ENCODE data around the gene OCIAD1. TPM values are rescaled to one million over a fixed set of nuclear protein-coding genes. Genes with fewer than 3 reads are reported as not detected.

Gene OCIAD1, protein sequence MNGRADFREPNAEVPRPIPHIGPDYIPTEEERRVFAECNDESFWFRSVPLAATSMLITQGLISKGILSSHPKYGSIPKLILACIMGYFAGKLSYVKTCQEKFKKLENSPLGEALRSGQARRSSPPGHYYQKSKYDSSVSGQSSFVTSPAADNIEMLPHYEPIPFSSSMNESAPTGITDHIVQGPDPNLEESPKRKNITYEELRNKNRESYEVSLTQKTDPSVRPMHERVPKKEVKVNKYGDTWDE
- 106 TPM for total RNA-seq (2013)
- polyA plus RNA-seq (100 to 1,000 TPM; 112 to 145 (median 139) TPM), polyA minus RNA-seq (15.2 and 22.8 TPM in 2 replicates), total RNA-seq (25.0 to 76.0 (median 56.1) reads per million in 11 experiments)

DNA sequence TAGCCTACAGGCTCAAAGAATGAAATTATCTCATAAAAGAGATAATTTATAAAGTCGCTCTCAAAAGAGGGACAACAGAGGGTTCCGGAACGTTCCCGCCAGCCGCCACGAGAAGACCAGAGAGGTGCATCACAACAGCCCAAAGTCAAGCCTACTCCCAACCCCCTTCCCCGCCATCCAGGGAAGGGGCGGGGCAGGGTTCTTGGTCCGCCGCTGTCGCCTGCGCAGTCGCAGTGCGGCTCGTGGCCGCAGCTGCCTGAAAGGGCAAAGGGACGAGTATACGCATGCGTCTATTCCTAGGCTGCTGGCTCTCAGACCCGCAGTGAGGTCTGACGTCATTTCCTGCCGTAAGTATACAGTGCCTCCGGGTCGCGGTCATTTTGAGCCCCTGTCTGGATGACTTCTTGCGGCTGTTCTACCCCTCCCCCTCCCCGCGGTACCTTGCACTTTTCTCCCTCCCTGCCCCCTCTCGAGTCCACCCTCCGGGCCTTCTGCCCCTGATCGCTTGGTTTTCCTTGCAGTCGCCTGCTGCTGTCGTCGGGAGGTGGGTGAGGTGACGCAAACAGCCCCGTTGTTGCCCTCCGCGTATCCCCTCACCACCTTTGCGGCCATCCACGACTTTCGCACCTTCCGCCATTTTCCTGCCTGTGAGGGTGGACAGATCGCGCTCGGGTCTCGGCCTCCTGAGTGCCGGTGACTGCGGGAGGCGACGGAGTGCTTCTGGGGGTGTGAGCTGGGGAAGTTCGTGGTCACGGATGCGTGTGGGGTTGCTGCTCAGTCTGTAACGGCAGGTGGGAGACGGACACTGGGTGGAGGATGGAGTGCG, at the start of gene OCIAD1:
Gene OCIAD1 (plus strand): TSS at position 383 of the 826 bp plus-strand sequence. CDS start 1,537 bp downstream, outside the sequence.
- H3K36me3 Mint-ChIP-seq = peaks cover 16 to 23% of the 10 kb centered on the region in 2 donors
- peaks cover 2 to 4% (median 2%) of the 10 kb centered on the region in 3 donors for H3K27me3 Mint-ChIP-seq (ENCODE audit: low read depth in 3 of 3)
- peaks cover 0 to 8% (median 2%) of the 10 kb centered on the region in 7 donors for H3K9me3 Mint-ChIP-seq
- H3K27ac Mint-ChIP-seq = peak within 1 kb of the TSS; percentile 100
- intact Hi-C loops (cut with micrococcal nuclease) = loop anchor here (2.0 to 5.0 kb wide), 2 partner anchors 50 to 1369 kb away; partner anchors contain the start of genes FRYL (in 2 of the 2) and COMMD8 (in 1 of the 2)
- Histone ChIP-seq H2AFZ (ENCODE audit: insufficient read depth, low read depth, low read length, poor library complexity, severe bottlenecking) (peak within 1 kb of the TSS; percentile 91), H3K9me3 (replicated peaks in 1 of 2; ENCODE audit: control insufficient read depth in 1 of 2, insufficient read depth in 1 of 2, low read length in 2 of 2) (no peaks in the 10 kb centered on the region), H3K79me2 (ENCODE audit: insufficient read depth, low read length) (peaks cover 28% of the 10 kb centered on the region), H4K20me1 (ENCODE audit: insufficient read depth, low read length) (no peaks in the 10 kb centered on the region), H3K4me3 (replicated peaks in 1 of 3; ENCODE audit: low read depth in 2 of 3, low read length in 3 of 3) (peak within 1 kb of the TSS; percentile 46 to 92 (median 81)), H3K36me3 (replicated peaks in 1 of 2; ENCODE audit: control insufficient read depth in 1 of 2, insufficient read depth in 2 of 2, low read length in 2 of 2) (peaks cover 18 to 27% of the 10 kb centered on the region in 2 donors), H3K4me2 (replicated peaks; ENCODE audit: extremely low read depth, low read length, poor library complexity, severe bottlenecking) (peak within 1 kb of the TSS; percentile 77), H3K9ac (ENCODE audit: insufficient read depth, low read length, poor library complexity, severe bottlenecking) (peak within 1 kb of the TSS; percentile 96), H3K27ac (ENCODE audit: low read depth in 1 of 2, low read length in 2 of 2) (peak within 1 kb of the TSS; percentile 85 to 99), H3K4me1 (ENCODE audit: control insufficient read depth in 1 of 2, insufficient read depth in 2 of 2, low read length in 2 of 2) (peaks cover 8 to 19% of the 10 kb centered on the region in 2 donors), H3K27me3 (ENCODE audit: control insufficient read depth in 2 of 2, insufficient read depth in 2 of 2, low read length in 2 of 2) (peaks cover 0 to 3% of the 10 kb centered on the region in 2 donors)
- peak; percentile 99 to 100 (median 100) for DNase-seq
- peaks cover 12% of the 10 kb centered on the region for H3K4me1 Mint-ChIP-seq
- H3K4me3 Mint-ChIP-seq = peak within 1 kb of the TSS; percentile 97 to 100
- 0% methylated on average over 30 of the region's 56 CpGs for WGBS (ENCODE audit: insufficient coverage)
- TF ChIP-seq, protein P1, sequence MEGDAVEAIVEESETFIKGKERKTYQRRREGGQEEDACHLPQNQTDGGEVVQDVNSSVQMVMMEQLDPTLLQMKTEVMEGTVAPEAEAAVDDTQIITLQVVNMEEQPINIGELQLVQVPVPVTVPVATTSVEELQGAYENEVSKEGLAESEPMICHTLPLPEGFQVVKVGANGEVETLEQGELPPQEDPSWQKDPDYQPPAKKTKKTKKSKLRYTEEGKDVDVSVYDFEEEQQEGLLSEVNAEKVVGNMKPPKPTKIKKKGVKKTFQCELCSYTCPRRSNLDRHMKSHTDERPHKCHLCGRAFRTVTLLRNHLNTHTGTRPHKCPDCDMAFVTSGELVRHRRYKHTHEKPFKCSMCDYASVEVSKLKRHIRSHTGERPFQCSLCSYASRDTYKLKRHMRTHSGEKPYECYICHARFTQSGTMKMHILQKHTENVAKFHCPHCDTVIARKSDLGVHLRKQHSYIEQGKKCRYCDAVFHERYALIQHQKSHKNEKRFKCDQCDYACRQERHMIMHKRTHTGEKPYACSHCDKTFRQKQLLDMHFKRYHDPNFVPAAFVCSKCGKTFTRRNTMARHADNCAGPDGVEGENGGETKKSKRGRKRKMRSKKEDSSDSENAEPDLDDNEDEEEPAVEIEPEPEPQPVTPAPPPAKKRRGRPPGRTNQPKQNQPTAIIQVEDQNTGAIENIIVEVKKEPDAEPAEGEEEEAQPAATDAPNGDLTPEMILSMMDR (IDR thresholded peaks at IDR 0.05) = no peak

DNA sequence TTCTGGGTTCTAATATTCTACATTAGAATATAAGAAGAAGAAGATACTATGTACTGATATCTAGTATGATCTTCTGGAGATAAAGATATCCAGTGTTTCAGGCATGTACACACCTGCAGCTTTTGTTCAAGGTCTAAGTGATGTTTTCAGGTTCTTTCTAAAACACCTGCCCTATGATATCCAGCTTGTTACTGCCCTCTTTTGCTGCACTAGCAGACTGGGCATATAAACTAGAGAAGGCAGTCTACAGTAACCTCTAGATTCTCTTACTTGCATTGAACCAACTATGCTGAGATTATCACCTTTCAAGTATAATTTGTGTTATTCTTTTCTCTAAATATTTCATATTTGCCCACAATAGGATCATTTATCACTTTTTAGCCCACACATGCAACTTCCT, 48.9 kb upstream of the OCIAD1 start:
- Histone ChIP-seq H3K27me3 (ENCODE audit: control insufficient read depth in 2 of 2, insufficient read depth in 2 of 2, low read length in 2 of 2) (no peaks in the 10 kb centered on the region), H3K4me1 (ENCODE audit: control insufficient read depth in 1 of 2, insufficient read depth in 2 of 2, low read length in 2 of 2) (peaks cover 24 to 32% of the 10 kb centered on the region in 2 donors), H3K36me3 (replicated peaks in 1 of 2; ENCODE audit: control insufficient read depth in 1 of 2, insufficient read depth in 2 of 2, low read length in 2 of 2) (no peaks in the 10 kb centered on the region), H3K4me2 (replicated peaks; ENCODE audit: extremely low read depth, low read length, poor library complexity, severe bottlenecking) (no peak overlapping the region), H3K9ac (ENCODE audit: insufficient read depth, low read length, poor library complexity, severe bottlenecking) (no peak overlapping the region), H3K79me2 (ENCODE audit: insufficient read depth, low read length) (peaks cover 25% of the 10 kb centered on the region), H4K20me1 (ENCODE audit: insufficient read depth, low read length) (peaks cover 23% of the 10 kb centered on the region), H3K27ac (ENCODE audit: low read depth in 1 of 2, low read length in 2 of 2) (no peak overlapping the region), H3K4me3 (replicated peaks in 1 of 3; ENCODE audit: low read depth in 2 of 3, low read length in 3 of 3) (no peak overlapping the region), H3K9me3 (replicated peaks in 1 of 2; ENCODE audit: control insufficient read depth in 1 of 2, insufficient read depth in 1 of 2, low read length in 2 of 2) (no peaks in the 10 kb centered on the region), H2AFZ (ENCODE audit: insufficient read depth, low read depth, low read length, poor library complexity, severe bottlenecking) (peak overlapping the region; percentile 25)
- H3K4me3 Mint-ChIP-seq = no peak overlapping the region
- peaks cover 30% of the 10 kb centered on the region for H3K4me1 Mint-ChIP-seq
- H3K36me3 Mint-ChIP-seq = no peaks in the 10 kb centered on the region
- no peak for DNase-seq
- intact Hi-C loops (cut with micrococcal nuclease) = loop anchor here (2.0 kb wide), 1 partner anchor 49 kb away; the partner anchor contains the start of gene OCIAD1 (in 2 of the 2)
- no peaks in the 10 kb centered on the region for H3K27me3 Mint-ChIP-seq (ENCODE audit: low read depth in 3 of 3)
- H3K9me3 Mint-ChIP-seq = no peaks in the 10 kb centered on the region
- H3K27ac Mint-ChIP-seq = no peak overlapping the region
- TF ChIP-seq, protein P1 (IDR thresholded peaks at IDR 0.05) = no peak
